ENCODE results near the gene YLPM1.

YLPM1 gene

DNA sequence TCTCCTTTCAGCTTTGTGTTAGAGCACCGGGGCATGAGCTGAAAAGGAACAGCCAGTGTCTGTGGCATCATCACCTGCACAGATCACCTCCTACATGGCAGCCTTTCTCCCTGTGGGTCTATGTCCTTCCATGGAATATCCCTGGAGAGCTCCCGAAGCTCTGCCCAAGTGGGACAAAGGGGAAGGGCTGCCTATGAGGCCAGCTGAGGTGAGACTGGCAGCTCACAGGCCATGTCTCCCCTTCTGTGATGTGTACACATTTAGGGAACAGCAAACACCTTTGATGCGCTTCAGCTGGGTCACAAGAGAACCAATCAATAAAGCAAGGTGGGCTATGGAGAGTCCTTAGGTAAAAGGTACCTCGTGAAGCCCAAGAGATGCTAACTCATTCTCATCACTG, 108.7 kb downstream of the YLPM1 start:
- no peak overlapping the region for H3K4me3 ChIP-seq (ENCODE audit: low read depth in 1 of 2, low read length in 2 of 2)
- H3K27me3 ChIP-seq (ENCODE audit: control insufficient read depth in 1 of 2, insufficient read depth in 2 of 2, low read length in 2 of 2): no peaks in the 10 kb centered on the region
- H3K27ac ChIP-seq (ENCODE audit: low read depth, low read length): no peak overlapping the region
- no peaks in the 10 kb centered on the region for H3K36me3 ChIP-seq (ENCODE audit: control insufficient read depth in 1 of 2, insufficient read depth in 2 of 2, low read length in 2 of 2)
- peaks cover 0 to 4% of the 10 kb centered on the region in 2 donors for H3K4me1 ChIP-seq (ENCODE audit: control insufficient read depth in 1 of 2, insufficient read depth in 2 of 2, low read length in 2 of 2)
- H3K9me3 ChIP-seq (ENCODE audit: control insufficient read depth in 1 of 2, low read length in 2 of 2): no peaks in the 10 kb centered on the region
- H3K9ac ChIP-seq (ENCODE audit: low read depth in 1 of 2, low read length in 2 of 2): no peak overlapping the region

DNA sequence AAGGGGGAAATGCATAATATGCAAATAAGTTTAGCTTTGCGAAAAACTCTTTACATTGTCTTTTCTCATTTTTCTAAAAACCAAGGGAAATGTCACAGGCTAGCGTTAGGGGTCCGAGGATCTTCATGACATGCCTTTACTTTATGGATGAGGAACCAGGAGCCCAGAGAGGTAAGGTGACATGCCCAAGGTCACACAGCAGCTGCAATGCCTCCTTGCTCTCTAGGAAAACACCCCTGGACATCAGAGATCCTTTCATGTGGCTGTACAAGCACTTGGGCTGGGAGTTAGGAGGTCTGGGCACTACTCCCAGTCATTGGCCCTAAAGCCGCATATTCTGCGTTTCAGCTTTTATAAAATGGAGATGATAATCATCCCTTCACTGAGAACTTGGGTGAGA, 112.1 kb downstream of the YLPM1 start:
- Histone ChIP-seq H3K27me3 (ENCODE audit: control insufficient read depth in 1 of 2, insufficient read depth in 2 of 2, low read length in 2 of 2) (no peaks in the 10 kb centered on the region), H3K27ac (ENCODE audit: low read depth, low read length) (no peak overlapping the region), H3K9me3 (ENCODE audit: control insufficient read depth in 1 of 2, low read length in 2 of 2) (no peaks in the 10 kb centered on the region), H3K4me1 (ENCODE audit: control insufficient read depth in 1 of 2, insufficient read depth in 2 of 2, low read length in 2 of 2) (peaks cover 6 to 13% of the 10 kb centered on the region in 2 donors), H3K4me3 (ENCODE audit: low read depth in 1 of 2, low read length in 2 of 2) (no peak overlapping the region), H3K9ac (ENCODE audit: low read depth in 1 of 2, low read length in 2 of 2) (no peak overlapping the region), H3K36me3 (ENCODE audit: control insufficient read depth in 1 of 2, insufficient read depth in 2 of 2, low read length in 2 of 2) (no peaks in the 10 kb centered on the region)

DNA sequence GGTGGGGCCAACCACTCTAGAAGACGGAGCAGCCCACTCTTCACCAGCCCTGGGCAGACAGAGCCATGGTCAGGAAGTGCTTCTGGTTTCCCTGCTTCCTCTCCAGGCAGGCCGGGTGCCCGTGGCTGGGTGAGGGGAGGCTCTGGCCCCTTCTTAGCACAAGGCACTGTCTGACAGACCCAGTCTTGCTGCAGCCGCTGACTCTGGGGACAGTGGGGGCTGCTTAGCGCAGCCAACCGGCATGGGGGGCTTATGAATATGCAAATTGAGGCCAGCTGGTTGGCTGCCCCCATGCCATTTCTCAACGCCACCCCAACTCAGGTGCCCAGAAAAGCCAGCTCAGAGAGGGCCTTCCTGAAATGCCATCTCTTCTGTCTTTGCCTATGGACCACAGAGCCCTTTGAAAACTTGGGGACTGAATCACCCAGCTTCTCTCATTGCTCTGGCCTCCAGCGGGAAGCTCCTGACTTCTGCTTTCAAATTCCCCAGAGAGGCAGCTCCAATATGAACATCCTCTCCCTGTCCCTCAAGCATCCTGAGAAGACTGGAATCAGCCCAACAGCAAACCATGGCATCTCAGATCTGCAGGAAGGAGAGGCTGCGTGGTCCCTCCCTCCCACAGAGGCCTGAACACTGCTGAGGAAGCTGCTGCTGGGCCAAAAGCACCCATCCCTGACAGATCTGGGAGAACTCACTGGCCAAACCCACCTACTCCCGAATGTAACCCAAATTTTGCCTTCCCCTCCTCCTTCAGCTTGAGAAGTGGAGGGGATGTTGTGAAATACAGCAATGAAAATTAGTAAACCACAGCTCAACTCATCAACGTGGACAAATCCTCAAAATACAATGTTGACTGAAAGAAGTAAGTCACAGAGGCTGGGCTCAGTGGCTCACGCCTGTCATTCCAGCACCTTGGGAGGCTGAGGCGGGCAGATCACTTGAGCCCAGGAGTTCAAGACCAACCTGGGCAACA, 113.1 kb downstream of the YLPM1 start, which contains the start of gene PROX2:
TSS of gene PROX2 (minus strand) at position 205 of the 973 bp plus-strand sequence. CDS start 12,311 bp downstream, outside the sequence.
- Histone ChIP-seq H3K4me1 (ENCODE audit: control insufficient read depth in 1 of 2, insufficient read depth in 2 of 2, low read length in 2 of 2) (peaks cover 12 to 23% of the 10 kb centered on the region in 2 donors), H3K9me3 (ENCODE audit: control insufficient read depth in 1 of 2, low read length in 2 of 2) (no peaks in the 10 kb centered on the region), H3K27me3 (ENCODE audit: control insufficient read depth in 1 of 2, insufficient read depth in 2 of 2, low read length in 2 of 2) (no peaks in the 10 kb centered on the region), H3K36me3 (ENCODE audit: control insufficient read depth in 1 of 2, insufficient read depth in 2 of 2, low read length in 2 of 2) (no peaks in the 10 kb centered on the region), H3K27ac (ENCODE audit: low read depth, low read length) (no peak within 1 kb of the TSS), H3K9ac (ENCODE audit: low read depth in 1 of 2, low read length in 2 of 2) (no peak within 1 kb of the TSS), H3K4me3 (ENCODE audit: low read depth in 1 of 2, low read length in 2 of 2) (peak within 1 kb of the TSS; percentile 3 to 11)

DNA sequence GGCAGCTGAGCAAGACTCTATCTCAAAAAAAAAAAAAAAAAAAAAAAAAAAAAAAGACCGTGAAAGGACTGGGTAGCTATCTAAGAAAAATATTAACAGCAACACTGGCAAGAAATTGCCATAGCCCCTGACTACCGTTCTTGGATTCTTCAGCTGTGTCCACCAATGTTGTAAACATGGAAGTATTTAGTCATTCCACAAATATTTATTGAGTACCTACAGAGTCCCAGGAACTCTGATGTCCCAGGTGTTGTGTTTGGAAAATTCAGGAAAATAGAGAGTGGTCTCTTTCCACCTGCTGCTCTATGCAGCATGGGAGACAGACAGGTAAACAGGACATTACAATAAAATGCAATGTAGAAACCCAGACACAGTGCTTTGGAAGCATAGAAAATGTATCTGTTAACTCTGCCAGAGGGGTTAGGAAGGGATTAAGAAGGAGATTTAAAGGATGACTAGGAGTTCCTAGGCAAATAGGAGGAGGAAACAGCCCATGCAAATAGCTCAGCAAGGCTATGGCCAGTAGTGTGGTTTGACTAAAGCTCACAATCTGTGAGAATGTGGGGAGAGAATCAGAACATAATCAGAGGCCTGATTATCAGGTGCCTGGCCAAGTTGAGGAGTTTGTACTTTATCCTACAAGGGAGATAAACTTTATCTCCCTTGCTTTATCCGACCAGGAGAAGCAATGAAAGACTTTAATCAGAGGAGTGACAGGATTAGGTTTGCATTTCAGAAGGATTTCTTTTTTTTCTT, 116.5 kb downstream of the YLPM1 start:
- Histone ChIP-seq H3K36me3 (ENCODE audit: control insufficient read depth in 1 of 2, insufficient read depth in 2 of 2, low read length in 2 of 2) (peaks cover 1 to 4% of the 10 kb centered on the region in 2 donors), H3K4me3 (ENCODE audit: low read depth in 1 of 2, low read length in 2 of 2) (no peak overlapping the region), H3K9ac (ENCODE audit: low read depth in 1 of 2, low read length in 2 of 2) (no peak overlapping the region), H3K9me3 (ENCODE audit: control insufficient read depth in 1 of 2, low read length in 2 of 2) (no peaks in the 10 kb centered on the region), H3K27ac (ENCODE audit: low read depth, low read length) (no peak overlapping the region), H3K27me3 (ENCODE audit: control insufficient read depth in 1 of 2, insufficient read depth in 2 of 2, low read length in 2 of 2) (no peaks in the 10 kb centered on the region), H3K4me1 (ENCODE audit: control insufficient read depth in 1 of 2, insufficient read depth in 2 of 2, low read length in 2 of 2) (peaks cover 29 to 46% of the 10 kb centered on the region in 2 donors)

DNA sequence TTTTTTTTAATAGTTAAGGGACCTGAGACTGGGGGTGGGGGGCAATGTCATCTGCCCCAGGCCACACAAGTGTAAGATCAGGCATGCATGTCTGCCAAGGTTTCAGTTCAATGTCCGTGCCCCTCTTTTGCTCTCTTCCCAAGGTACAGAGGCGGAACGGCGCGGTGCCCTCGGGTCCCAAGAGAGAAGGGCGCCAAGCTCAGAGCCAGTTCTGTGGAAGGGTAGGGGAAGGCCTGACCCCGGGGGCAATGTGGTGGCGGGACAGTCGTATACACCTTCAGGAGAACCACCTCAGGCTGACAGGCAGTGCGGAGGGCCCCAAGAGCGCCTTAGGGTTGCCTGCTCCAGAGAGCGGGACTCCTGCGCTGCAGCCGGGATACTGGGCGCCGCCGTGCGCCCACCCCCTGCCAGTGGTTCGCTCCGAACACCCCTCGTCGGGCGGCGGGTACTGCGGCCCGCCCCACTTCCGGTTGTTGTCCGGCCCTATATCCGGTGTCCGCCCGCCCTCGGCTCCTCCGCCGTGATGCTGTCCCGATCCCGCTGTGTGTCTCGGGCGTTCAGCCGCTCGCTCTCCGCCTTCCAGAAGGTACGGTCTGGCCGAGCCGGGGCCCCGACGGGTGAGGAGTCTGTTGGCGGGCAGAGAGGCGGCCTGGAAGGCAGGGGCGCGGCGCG, 118.5 kb downstream of the YLPM1 start, which contains the start of gene DLST:
TSS of gene DLST (plus strand) at position 486 of the 672 bp plus-strand sequence. CDS start at position 524, 38 bp downstream.
- Histone ChIP-seq H3K9me3 (ENCODE audit: control insufficient read depth in 1 of 2, low read length in 2 of 2) (no peaks in the 10 kb centered on the region), H3K27ac (ENCODE audit: low read depth, low read length) (peak within 1 kb of the TSS; percentile 96), H3K27me3 (ENCODE audit: control insufficient read depth in 1 of 2, insufficient read depth in 2 of 2, low read length in 2 of 2) (no peaks in the 10 kb centered on the region), H3K36me3 (ENCODE audit: control insufficient read depth in 1 of 2, insufficient read depth in 2 of 2, low read length in 2 of 2) (peaks cover 9 to 20% of the 10 kb centered on the region in 2 donors), H3K9ac (ENCODE audit: low read depth in 1 of 2, low read length in 2 of 2) (peak within 1 kb of the TSS; percentile 83 to 96), H3K4me3 (ENCODE audit: low read depth in 1 of 2, low read length in 2 of 2) (peak within 1 kb of the TSS; percentile 83 to 92), H3K4me1 (ENCODE audit: control insufficient read depth in 1 of 2, insufficient read depth in 2 of 2, low read length in 2 of 2) (peaks cover 46 to 48% of the 10 kb centered on the region in 2 donors)

DNA sequence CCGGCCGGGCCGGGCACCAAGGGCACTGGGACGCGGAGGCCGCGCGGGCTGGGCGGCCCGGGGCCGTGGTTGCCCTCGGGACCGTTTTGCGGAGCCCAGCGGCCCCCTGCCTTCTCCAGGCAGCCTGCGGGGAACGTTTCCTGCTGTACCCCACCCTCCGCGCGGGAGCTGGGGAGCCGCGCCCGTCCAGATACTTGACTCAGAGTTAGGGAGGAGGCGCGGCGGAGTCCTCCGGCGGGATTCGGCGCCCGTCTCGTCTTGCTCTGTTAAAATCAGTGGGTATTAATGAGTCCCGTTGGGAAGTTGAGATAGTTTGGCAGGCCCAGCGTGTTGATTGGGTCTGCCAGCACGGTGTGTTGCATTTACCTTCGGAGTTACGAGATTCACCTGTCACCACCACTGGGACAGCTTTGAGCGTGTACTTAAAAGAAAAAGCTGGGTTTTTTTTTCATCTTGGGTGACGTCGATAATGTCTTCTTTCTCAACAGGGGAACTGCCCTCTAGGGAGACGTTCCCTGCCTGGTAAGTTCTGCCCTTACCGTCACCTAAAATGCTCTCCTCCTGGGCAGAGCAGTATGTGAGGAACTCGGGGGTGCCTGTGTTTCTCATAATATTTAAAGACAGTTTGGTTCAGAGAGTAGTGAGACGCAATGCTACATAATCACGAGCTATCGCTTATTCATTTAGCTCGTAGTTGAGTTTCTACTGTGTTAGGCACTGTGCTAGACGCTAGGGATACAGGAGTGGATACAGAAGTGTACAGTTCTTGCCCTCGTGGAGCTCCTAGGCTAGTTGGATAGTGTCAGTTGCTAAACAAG, 119.2 kb downstream of the YLPM1 start:
- H3K9ac ChIP-seq (ENCODE audit: low read depth in 1 of 2, low read length in 2 of 2): peak overlapping the region; percentile 83 to 96
- H3K4me1 ChIP-seq (ENCODE audit: control insufficient read depth in 1 of 2, insufficient read depth in 2 of 2, low read length in 2 of 2): peaks cover 46 to 48% of the 10 kb centered on the region in 2 donors
- no peaks in the 10 kb centered on the region for H3K27me3 ChIP-seq (ENCODE audit: control insufficient read depth in 1 of 2, insufficient read depth in 2 of 2, low read length in 2 of 2)
- H3K4me3 ChIP-seq (ENCODE audit: low read depth in 1 of 2, low read length in 2 of 2): peak overlapping the region; percentile 83 to 92
- peaks cover 9 to 20% of the 10 kb centered on the region in 2 donors for H3K36me3 ChIP-seq (ENCODE audit: control insufficient read depth in 1 of 2, insufficient read depth in 2 of 2, low read length in 2 of 2)
- H3K9me3 ChIP-seq (ENCODE audit: control insufficient read depth in 1 of 2, low read length in 2 of 2): no peaks in the 10 kb centered on the region
- peak overlapping the region; percentile 96 for H3K27ac ChIP-seq (ENCODE audit: low read depth, low read length)

All from duodenal mucosa (tissue), 2 donors.